HS-27A (cell line): ENCODE measurements around the gene TBX15.

Experiments
- DNase-seq: peaks from one replicate; pipeline ENCODE4 v3.0.0-alpha.2; 2012; ENCODE audit warnings: low read depth, missing footprints

The TBX15 gene

DNA sequence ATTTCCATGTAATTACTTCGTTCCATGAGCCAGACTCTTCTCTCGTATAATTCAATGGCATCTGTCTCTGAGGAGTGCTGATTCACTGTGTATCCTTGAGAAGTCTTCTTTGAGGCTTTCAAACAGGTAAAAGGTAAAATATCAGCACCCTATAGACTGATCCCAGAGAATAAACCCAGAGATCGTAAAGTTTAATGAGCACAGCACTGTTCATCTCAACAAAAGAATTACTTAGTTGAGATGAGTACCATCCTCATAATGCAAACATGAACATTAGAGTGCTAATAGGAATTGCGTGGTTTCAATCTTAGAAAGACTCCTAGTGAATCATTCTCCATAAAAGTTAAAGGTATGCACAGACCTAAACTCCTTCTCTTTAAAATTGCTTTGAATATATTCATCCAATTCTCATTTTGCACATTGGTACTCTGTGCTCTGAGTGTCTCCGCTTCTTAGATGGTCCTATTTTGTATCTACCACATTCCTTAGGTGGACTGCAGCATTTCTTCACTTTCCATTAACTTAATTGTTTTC, 97.2 kb downstream of the TBX15 start:
- DNase-seq, result no peak

DNA sequence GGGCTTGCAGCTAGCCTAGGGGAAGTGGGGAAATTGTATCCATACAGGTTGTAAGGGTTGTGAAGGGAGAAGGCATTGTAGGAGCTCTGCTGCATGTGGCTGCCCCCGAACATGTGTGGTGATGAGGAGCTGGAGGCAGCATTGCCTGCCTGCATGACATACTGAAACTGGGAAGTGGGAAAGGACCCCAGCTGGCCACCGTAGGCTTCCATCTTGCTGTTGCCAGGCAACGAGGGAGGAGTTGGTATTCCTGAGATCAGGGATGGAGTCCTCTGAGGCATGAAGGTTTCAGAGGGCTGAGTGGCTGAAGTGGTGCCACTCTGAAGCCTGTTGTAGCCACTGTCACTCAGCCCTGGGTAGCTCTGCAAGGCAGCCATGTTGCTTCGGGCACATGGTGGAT, 103.2 kb downstream of the TBX15 start:
- DNase-seq, result no peak

DNA sequence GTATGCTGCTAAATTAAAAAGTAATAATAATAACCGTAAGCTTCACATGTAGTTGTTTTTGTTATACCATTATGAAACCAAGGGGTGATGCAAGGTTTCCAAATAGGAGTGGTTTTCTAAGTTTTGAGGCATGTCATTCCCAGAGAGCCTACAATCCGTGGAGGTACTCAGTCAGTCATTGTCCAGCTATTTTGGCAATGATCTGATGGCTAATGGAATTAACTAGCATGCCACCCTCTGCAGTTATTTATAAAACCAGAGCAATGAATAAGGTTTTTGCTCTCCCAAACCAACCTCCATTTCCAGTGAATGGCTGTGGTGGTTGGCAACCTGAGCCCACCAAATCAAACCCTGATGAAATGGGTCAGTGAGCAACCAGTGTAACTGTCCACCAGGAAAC, 106.4 kb downstream of the TBX15 start:
- no peak for DNase-seq

GRCh38 chr1:118878661-118879060, 109.5 kb downstream of the TBX15 start:
- no peak for DNase-seq

DNA sequence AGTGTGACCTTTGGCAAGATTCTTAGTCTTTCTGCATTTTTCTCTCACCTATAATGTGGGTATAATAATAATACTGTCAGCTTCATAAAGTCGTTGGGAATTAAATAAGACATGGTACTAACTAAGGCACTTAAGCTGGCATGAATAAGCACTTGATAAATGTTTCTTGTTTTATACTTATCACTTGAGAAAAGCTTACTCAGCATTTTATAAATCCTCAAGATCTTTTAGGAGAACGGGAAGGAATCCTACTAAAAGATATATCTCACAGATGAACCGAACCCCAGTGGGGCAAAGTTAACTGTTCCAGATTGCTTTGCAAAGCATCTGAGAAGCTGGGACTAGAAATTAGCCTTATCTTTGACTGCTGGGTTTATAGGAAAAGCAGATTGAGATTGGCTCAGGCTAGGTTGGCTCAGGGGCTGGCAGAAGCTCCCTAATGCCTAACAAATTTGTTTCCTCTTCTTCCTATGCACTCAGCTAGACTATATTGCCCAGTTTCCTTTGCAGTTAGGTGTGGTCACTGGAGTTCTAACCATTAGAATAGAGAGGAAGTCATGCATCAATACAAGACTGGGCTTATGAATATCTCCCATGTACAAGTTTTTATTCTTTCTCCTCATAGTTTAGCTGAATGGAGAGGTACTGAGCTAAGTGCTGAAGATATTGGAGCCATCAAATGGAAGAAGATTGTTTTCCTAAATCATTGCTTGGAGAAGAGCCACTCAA, 110.3 kb downstream of the TBX15 start:
- no peak for DNase-seq

- no peak for DNase-seq
Observed at GRCh38 chr1:118871582-118872171, 116.5 kb downstream of the TBX15 start.

GRCh38 chr1:118868387-118868786, 119.8 kb downstream of the TBX15 start:
- no peak for DNase-seq

- DNase-seq, result no peak
Observed at GRCh38 chr1:118866330-118866729, 121.8 kb downstream of the TBX15 start.

DNA sequence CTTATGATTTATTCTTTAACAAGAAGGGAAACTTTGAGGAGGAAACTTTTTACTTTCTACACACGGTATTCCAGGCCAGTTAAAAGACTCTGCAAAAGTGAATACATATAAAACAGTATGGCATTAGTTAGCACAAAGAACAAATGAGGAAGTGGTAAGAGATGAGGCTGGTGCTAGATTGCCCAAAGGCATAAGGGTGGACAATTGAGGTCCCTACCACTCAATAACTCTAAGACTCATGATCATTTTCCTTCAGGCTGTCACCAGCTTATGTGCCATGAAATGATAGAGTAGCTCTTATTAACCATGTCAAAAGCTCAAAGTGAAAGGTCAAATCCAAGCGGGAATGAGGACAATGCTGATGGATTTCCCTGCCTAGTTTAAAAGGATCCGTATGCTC, 124.5 kb downstream of the TBX15 start:
- DNase-seq, result no peak

DNA sequence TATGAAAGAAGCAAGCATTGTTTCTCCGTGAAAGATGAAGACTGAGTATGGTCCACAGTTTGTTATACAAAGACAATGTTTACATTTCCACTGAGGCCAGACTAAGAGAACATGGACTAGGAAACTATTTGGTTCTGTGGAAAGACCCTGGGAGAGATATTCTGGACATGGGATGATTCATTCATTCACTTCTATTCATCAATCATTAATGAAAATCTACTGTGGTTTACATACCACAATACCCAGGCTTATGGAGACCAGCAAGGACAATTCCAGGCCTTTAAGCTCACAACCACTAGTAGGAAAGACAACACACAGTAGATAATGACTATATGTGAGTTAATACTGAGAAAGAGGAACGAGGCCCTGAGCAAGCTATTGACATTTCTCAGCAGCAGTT, 125.4 kb downstream of the TBX15 start:
- no peak for DNase-seq

- no peak for DNase-seq
Observed at GRCh38 chr1:118861216-118861615, 126.9 kb downstream of the TBX15 start.

DNA sequence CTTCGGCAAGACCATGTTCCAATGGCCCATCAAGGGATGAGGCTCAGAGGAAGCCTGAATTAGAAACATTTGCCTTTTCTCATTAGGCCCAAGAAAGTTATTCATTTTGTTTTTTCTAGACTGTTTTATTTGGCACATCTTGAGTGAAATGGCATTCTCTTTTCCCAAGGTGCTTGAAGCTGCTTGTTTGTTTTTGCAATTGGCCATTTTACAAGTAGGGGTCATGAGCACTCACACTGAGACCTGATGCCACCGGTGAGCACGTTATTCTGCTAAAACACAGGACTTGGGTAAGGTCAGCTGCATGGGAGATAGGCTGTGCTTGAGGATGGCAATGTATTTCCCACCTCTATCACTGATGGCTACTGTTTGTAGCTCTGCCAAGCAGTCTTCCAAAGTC, 128.1 kb downstream of the TBX15 start:
- no peak for DNase-seq

GRCh38 chr1:118846443-118846842, 141.7 kb downstream of the TBX15 start:
- no peak for DNase-seq

GRCh38 chr1:118842452-118843201, 145.5 kb downstream of the TBX15 start:
- DNase-seq, result no peak

DNA sequence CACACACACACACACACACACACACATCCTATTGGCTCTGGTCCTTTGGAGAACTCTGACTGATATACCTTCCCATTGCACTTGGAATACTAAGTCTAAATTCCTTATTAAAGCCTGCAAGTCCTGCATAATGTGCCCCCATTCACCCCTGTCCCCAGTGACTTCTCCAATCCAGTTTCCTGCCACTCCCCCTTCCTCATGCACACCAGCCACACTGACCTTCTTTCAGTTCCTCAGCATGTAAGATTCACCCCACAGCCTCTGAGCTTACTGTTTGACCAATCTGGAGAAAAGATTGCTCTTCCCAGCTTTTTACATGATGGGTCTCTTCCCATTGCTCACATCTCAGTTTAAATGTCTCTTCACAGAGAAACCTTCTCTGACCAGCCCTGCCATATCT, 146.6 kb downstream of the TBX15 start:
- DNase-seq, result no peak
